KMS-11 (cell line): ENCODE data around the gene ALDH3B2.

Experiments used
- H2AFZ ChIP-seq: fragments of 200-600 bp; sonication (generic); 2 replicates; pipeline ENCODE4 v1.6.1; 2016; ENCODE audit warnings: antibody characterized with exemption, mixed run types, low read depth
- H3K27ac ChIP-seq: fragments of 200-600 bp; sonication (generic); 2 replicates; pipeline ENCODE4 v1.6.1; 2016; ENCODE audit warnings: mild to moderate bottlenecking, mixed run types
- H3K27me3 ChIP-seq: fragments of 200-600 bp; sonication (generic); 2 replicates; pipeline ENCODE4 v1.6.1; 2017; ENCODE audit warnings: mild to moderate bottlenecking, low read depth, mixed run types, moderate library complexity; ENCODE audit not compliant: insufficient read depth
- H3K36me3 ChIP-seq: fragments of 200-600 bp; sonication (generic); 2 replicates; pipeline ENCODE4 v1.6.1; 2017; ENCODE audit warnings: mild to moderate bottlenecking, mixed run types; ENCODE audit not compliant: insufficient read depth
- H3K4me1 ChIP-seq: fragments of 200-600 bp; sonication (generic); 2 replicates; pipeline ENCODE4 v1.6.1; 2016; ENCODE audit warnings: mild to moderate bottlenecking, low read depth, mixed run types; ENCODE audit not compliant: poor library complexity, severe bottlenecking
- H3K4me2 ChIP-seq: fragments of 200-600 bp; sonication (generic); 2 replicates; pipeline ENCODE4 v1.7.0; 2016; ENCODE audit warnings: mild to moderate bottlenecking, mixed run types
- H3K4me3 ChIP-seq: fragments of 200-600 bp; sonication (generic); IDR thresholded peaks from 2 replicates; pipeline ENCODE4 v1.6.1; 2017; ENCODE audit warnings: low read depth, low read length, mixed read lengths; ENCODE audit not compliant: insufficient read depth
- H3K79me2 ChIP-seq: fragments of 200-600 bp; sonication (generic); 2 replicates; pipeline ENCODE4 v1.6.1; 2016; ENCODE audit warnings: low read depth, mixed run types; ENCODE audit not compliant: insufficient read depth
- H3K9ac ChIP-seq: fragments of 200-600 bp; sonication (generic); 2 replicates; pipeline ENCODE4 v1.6.1; 2016; ENCODE audit warnings: mild to moderate bottlenecking, mixed run types
- H4K20me1 ChIP-seq: fragments of 200-600 bp; sonication (generic); 2 replicates; pipeline ENCODE4 v1.6.1; 2016; ENCODE audit warnings: mild to moderate bottlenecking, mixed run types; ENCODE audit not compliant: insufficient read depth
- TF ChIP-seq, protein P1 (sequence below): fragments of 200-600 bp; sonication (generic); conservative IDR thresholded peaks from 2 replicates; pipeline ENCODE4 v1.6.1; 2017; ENCODE audit warnings: low read depth, mild to moderate bottlenecking, antibody characterized with exemption, low read length, moderate library complexity, mixed read lengths

Gene ALDH3B2

DNA sequence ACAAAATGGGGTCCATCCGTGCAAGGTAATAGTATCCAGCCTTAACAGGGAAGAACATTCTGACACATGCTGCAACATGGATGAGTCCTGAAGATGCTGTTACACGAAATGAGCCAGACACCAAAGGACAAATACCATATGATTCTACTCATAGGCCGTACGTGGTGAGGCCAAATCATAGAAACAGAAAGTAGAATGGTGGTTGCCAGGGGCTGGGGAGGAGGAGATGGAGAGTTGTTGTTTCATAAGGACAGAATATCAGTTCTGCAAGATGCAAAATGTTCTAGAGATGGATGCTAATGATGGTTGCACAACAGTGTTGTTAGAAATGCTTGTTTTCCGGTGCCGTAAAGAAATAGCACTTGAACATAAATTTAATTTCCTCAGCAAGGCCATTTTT, 37.5 kb downstream of the ALDH3B2 start:
- H3K27ac ChIP-seq = no peak overlapping the region
- TF ChIP-seq, protein P1, sequence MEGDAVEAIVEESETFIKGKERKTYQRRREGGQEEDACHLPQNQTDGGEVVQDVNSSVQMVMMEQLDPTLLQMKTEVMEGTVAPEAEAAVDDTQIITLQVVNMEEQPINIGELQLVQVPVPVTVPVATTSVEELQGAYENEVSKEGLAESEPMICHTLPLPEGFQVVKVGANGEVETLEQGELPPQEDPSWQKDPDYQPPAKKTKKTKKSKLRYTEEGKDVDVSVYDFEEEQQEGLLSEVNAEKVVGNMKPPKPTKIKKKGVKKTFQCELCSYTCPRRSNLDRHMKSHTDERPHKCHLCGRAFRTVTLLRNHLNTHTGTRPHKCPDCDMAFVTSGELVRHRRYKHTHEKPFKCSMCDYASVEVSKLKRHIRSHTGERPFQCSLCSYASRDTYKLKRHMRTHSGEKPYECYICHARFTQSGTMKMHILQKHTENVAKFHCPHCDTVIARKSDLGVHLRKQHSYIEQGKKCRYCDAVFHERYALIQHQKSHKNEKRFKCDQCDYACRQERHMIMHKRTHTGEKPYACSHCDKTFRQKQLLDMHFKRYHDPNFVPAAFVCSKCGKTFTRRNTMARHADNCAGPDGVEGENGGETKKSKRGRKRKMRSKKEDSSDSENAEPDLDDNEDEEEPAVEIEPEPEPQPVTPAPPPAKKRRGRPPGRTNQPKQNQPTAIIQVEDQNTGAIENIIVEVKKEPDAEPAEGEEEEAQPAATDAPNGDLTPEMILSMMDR = no peak
- no peak overlapping the region for H3K9ac ChIP-seq
- no peaks in the 10 kb centered on the region; the same call in 1 of the 2 replicates for H3K27me3 ChIP-seq
- no peaks in the 10 kb centered on the region for H3K36me3 ChIP-seq
- H3K4me2 ChIP-seq = no peak overlapping the region
- H3K4me3 ChIP-seq = no peak overlapping the region
- no peaks in the 10 kb centered on the region for H3K79me2 ChIP-seq
- H4K20me1 ChIP-seq = no peaks in the 10 kb centered on the region
- peaks cover 4% of the 10 kb centered on the region for H3K4me1 ChIP-seq
- no peak overlapping the region for H2AFZ ChIP-seq

DNA sequence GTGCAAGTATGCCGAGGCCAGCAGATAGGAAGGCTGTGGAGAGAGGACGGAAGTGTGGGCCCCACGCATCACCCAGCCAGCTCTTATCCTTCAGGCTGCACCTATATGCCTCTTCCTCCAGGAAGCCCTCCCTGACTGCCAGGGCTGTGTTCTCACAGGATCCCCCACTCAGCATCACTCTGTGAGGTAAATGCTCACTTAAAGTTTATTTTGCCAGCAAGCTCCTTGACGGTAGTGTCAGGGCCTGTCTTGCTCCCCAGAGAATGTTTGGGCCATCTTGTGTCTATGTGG, 39.2 kb downstream of the ALDH3B2 start:
- Histone ChIP-seq H4K20me1 (no peaks in the 10 kb centered on the region), H3K27ac (no peak overlapping the region), H3K4me3 (no peak overlapping the region), H3K79me2 (no peaks in the 10 kb centered on the region), H3K36me3 (no peaks in the 10 kb centered on the region), H3K27me3 (no peaks in the 10 kb centered on the region; the same call in 1 of the 2 replicates), H3K4me1 (peaks cover 11% of the 10 kb centered on the region), H3K4me2 (no peak overlapping the region), H3K9ac (no peak overlapping the region), H2AFZ (no peak overlapping the region)
- TF ChIP-seq, protein P1 = no peak

DNA sequence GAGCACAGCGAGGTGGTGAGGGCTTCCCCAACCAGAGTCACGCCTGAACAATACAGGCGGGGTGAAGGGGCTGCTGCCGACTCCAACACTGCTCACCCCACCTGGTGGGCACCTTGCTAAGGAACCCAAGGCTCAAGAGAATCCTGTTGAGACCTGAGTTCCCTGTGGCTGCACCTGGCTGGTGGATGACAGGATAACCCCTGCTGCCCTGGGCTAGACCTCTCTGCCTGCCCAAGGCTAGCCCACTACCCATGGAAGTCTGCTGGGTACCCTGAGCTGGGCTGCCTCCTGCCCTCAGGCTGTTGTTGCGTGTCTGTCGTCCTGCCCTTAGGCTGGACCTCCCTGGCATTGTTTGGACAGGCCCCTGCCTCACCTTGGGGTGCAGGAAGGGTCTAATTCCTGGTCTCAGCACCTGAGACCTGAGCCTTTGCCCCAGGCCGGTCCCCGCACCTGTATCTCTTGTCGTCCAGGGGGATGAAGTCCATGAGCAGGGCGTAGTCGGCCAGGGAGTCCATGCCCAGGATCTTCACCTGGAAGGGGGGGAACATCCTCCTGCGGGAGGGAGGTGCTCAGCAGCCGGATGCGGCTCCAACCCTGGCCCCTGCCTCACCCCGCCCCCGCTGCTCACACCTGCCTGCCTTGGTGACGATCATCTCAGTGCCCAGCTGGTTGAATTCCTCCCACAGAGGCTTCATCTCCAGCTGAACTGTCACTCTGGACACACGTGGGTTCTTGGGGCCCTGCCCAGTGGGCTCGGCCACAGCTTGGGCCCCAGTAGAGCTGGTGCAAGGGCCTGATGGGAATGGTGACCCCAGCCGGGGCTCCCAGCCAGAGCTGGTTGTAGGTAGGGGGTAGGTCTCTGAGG, 39.8 kb downstream of the ALDH3B2 start:
- Histone ChIP-seq H4K20me1 (no peaks in the 10 kb centered on the region), H3K4me1 (peaks cover 8% of the 10 kb centered on the region), H3K79me2 (no peaks in the 10 kb centered on the region), H3K36me3 (no peaks in the 10 kb centered on the region), H3K4me2 (no peak overlapping the region), H3K4me3 (no peak overlapping the region), H3K27ac (no peak overlapping the region), H3K9ac (no peak overlapping the region), H2AFZ (no peak overlapping the region), H3K27me3 (no peaks in the 10 kb centered on the region; the same call in 1 of the 2 replicates)
- TF ChIP-seq, protein P1 = no peak

DNA sequence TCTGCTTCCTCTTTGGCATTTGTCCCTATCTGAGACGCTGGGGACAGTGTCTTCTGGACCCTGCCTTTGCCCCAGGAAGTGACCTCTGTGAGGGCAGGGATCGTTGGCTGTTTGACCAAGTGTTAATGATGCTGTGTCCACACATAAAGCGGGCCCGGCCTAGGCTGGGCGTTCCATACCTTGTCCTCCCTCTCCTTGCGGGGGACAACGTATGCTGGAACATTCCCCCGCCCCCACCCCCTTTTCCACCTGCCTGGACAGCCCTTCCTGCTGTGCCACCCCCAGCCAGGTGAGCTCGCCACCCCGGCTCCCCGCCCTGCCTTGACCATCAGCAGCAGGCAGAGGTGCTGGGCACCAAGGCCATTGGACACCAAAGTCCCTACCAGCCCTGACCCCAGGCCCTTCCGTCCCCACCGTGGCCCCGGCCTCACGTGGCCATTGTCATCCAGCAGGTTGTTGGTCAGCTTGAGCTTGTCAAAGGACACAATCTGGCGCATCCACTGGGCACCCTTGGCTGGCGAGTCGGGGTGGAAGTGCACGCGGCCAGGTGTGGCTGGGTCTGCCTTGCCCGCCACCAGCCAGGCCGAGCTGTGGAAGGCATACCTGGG, 40.6 kb downstream of the ALDH3B2 start:
- Histone ChIP-seq H3K4me3 (no peak overlapping the region), H4K20me1 (no peaks in the 10 kb centered on the region), H3K4me1 (peaks cover 11% of the 10 kb centered on the region), H3K4me2 (no peak overlapping the region), H3K36me3 (no peaks in the 10 kb centered on the region), H2AFZ (no peak overlapping the region), H3K79me2 (no peaks in the 10 kb centered on the region), H3K27ac (no peak overlapping the region), H3K9ac (no peak overlapping the region), H3K27me3 (no peaks in the 10 kb centered on the region)
- TF ChIP-seq, protein P1 = no peak
